ENCODE results near the gene ADORA3. TPM values are rescaled to one million over a fixed set of nuclear protein-coding genes. Genes with fewer than 3 reads are reported as not detected.

Gene ADORA3
- total and polyA plus RNA-seq, 7 donors = 0.45 to 2.1 (median 1.2) TPM

- TF ChIP-seq CTCF (IDR thresholded peaks at IDR 0.05) = no peak
- Histone ChIP-seq H3K27ac (no peak overlapping the region), H3K9me3 (no peaks in the 10 kb centered on the region), H3K4me1 (no peaks in the 10 kb centered on the region), H3K27me3 (ENCODE audit: insufficient read depth in 3 of 3, low read length in 2 of 3) (peaks cover 0 to 3% (median 0%) of the 10 kb centered on the region in 3 donors), H3K4me3 (no peak overlapping the region), H3K36me3 (ENCODE audit: insufficient read depth in 1 of 2, low read depth in 1 of 2) (no peaks in the 10 kb centered on the region)
- no peak for ATAC-seq
- WGBS, 3 donors = 59 to 62% (median 60%) methylated on average over 5 of the region's 5 CpGs
- no peak for DNase-seq
- intact Hi-C loops (cut with DNase I) = no loop called here
Observed at GRCh38 chr1:111497592-111497991, 5.8 kb downstream of the ADORA3 start.

GRCh38 chr1:111496398-111496797, 7.0 kb downstream of the ADORA3 start:
- Histone ChIP-seq H3K27ac (no peak overlapping the region), H3K4me1 (no peaks in the 10 kb centered on the region), H3K27me3 (ENCODE audit: insufficient read depth in 3 of 3, low read length in 2 of 3) (peaks cover 0 to 3% (median 0%) of the 10 kb centered on the region in 3 donors), H3K9me3 (no peaks in the 10 kb centered on the region), H3K4me3 (no peak overlapping the region), H3K36me3 (ENCODE audit: insufficient read depth in 1 of 2, low read depth in 1 of 2) (no peaks in the 10 kb centered on the region)
- DNase-seq = no peak
- intact Hi-C loops (cut with DNase I) = no loop called here
- no peak for ATAC-seq
- TF ChIP-seq CTCF (IDR thresholded peaks at IDR 0.05) = no peak
- 75 to 81% (median 76%) methylated on average over 4 of the region's 4 CpGs for WGBS, 3 donors

- Histone ChIP-seq H3K27me3 (ENCODE audit: insufficient read depth in 3 of 3, low read length in 2 of 3) (peaks cover 0 to 3% (median 0%) of the 10 kb centered on the region in 3 donors), H3K4me1 (no peaks in the 10 kb centered on the region), H3K9me3 (no peaks in the 10 kb centered on the region), H3K27ac (no peak overlapping the region), H3K36me3 (ENCODE audit: insufficient read depth in 1 of 2, low read depth in 1 of 2) (no peaks in the 10 kb centered on the region), H3K4me3 (no peak overlapping the region)
- TF ChIP-seq CTCF (IDR thresholded peaks at IDR 0.05) = no peak
- DNase-seq (no peak), ATAC-seq (no peak)
- 76 to 80% (median 80%) methylated on average over 7 of the region's 7 CpGs for WGBS, 3 donors
- intact Hi-C loops (cut with DNase I) = no loop called here
Observed at GRCh38 chr1:111491070-111491469, 12.4 kb downstream of the ADORA3 start.

- Histone ChIP-seq H3K27me3 (ENCODE audit: insufficient read depth in 3 of 3, low read length in 2 of 3) (peaks cover 0 to 3% (median 0%) of the 10 kb centered on the region in 3 donors), H3K4me3 (no peak overlapping the region), H3K27ac (no peak overlapping the region), H3K4me1 (no peaks in the 10 kb centered on the region), H3K36me3 (ENCODE audit: insufficient read depth in 1 of 2, low read depth in 1 of 2) (no peaks in the 10 kb centered on the region), H3K9me3 (no peaks in the 10 kb centered on the region)
- intact Hi-C loops (cut with DNase I) = no loop called here
- DNase-seq (no peak), ATAC-seq (no peak)
- no peak for TF ChIP-seq CTCF (IDR thresholded peaks at IDR 0.05)
- 82 to 87% (median 87%) methylated on average over 4 of the region's 4 CpGs for WGBS, 3 donors
Observed at GRCh38 chr1:111490220-111490619, 13.2 kb downstream of the ADORA3 start.

- intact Hi-C loops (cut with DNase I) = loop anchor here in 1 of 2 donors (10.0 kb wide), 1 partner anchor 275 kb away; no protein-coding TSS in a partner anchor
- ATAC-seq (peak in 2 of 4 donors; percentile 33 to 52), DNase-seq (no peak)
- TF ChIP-seq CTCF (IDR thresholded peaks at IDR 0.05) = no peak
- Histone ChIP-seq H3K9me3 (no peaks in the 10 kb centered on the region), H3K27me3 (ENCODE audit: insufficient read depth in 3 of 3, low read length in 2 of 3) (peaks cover 0 to 3% (median 0%) of the 10 kb centered on the region in 3 donors), H3K36me3 (ENCODE audit: insufficient read depth in 1 of 2, low read depth in 1 of 2) (no peaks in the 10 kb centered on the region), H3K27ac (no peak overlapping the region), H3K4me3 (no peak overlapping the region), H3K4me1 (no peaks in the 10 kb centered on the region)
- 82 to 89% (median 83%) methylated on average over 4 of the region's 4 CpGs for WGBS, 3 donors
Observed at GRCh38 chr1:111489604-111490003, 13.8 kb downstream of the ADORA3 start.
